Activated CD8-positive, alpha-beta T cell treated with anti-CD3 and anti-CD28 coated beads for 36 hours (primary cell): ENCODE results near the gene SNCG. TPM values are rescaled to one million over a fixed set of nuclear protein-coding genes. Genes with fewer than 3 reads are reported as not detected.

Source experiments
- ATAC-seq: fragments of 200-7000 bp; cut with Tn5 transposase; one replicate; pipeline ENCODE4 v1.10.0; 2021; ENCODE audit warnings: mild to moderate bottlenecking, moderate library complexity
- CTCF ChIA-PET: fragments of 350-600 bp; sonication (Branson Sonifier 250); formaldehyde crosslinking; loops from one replicate; lab custom pipeline; 2021; ENCODE audit warnings: antibody characterized with exemption; lab: Charles Lee
- POLR2A ChIA-PET: fragments of 350-600 bp; sonication (Branson Sonifier 250); formaldehyde crosslinking; loops from one replicate; lab custom pipeline; 2021; ENCODE audit warnings: antibody characterized with exemption; lab: Charles Lee
- DNase-seq: peaks from one replicate; pipeline ENCODE4 v3.0.0-alpha.2; 2020
- H3K27ac Mint-ChIP-seq: one replicate; pipeline ENCODE4 v1.8.0; 2021; ENCODE audit warnings: mild to moderate bottlenecking, mixed read lengths
- H3K27me3 Mint-ChIP-seq: one replicate; pipeline ENCODE4 v1.8.0; 2021; ENCODE audit warnings: mixed read lengths
- H3K36me3 Mint-ChIP-seq: one replicate; pipeline ENCODE4 v1.8.0; 2021; ENCODE audit warnings: low read depth, mixed read lengths
- H3K4me1 Mint-ChIP-seq: one replicate; pipeline ENCODE4 v1.8.0; 2021; ENCODE audit warnings: low read depth, mixed read lengths
- H3K4me3 Mint-ChIP-seq: one replicate; pipeline ENCODE4 v1.8.0; 2021; ENCODE audit warnings: mild to moderate bottlenecking, moderate library complexity, mixed read lengths
- H3K9me3 Mint-ChIP-seq: one replicate; pipeline ENCODE4 v1.8.0; 2021; ENCODE audit warnings: mixed read lengths
- CTCF ChIP-seq: fragments of 200-600 bp; IDR thresholded peaks from one replicate; pipeline ENCODE4 v1.8.0; 2022; ENCODE audit warnings: antibody characterized with exemption, mild to moderate bottlenecking
- intact Hi-C: fragments of 100-400 bp; cut with micrococcal nuclease; formaldehyde crosslinking; loops from one replicate; pipeline ENCODE4 v1.10.0; 2022
- total RNA-seq, 2 experiments: library from RNA; stranded (reverse); gene quantifications; one replicate each; pipeline ENCODE4 v1.2.3, GENCODE V29; 2021

Gene SNCG
- total RNA-seq, result not detected

GRCh38 chr10:86958116-86958900, at the start of gene SNCG:
SNCG (plus strand) TSS chr10:86958599; CDS start chr10:86958698, 99 bp downstream.
- H3K9me3 Mint-ChIP-seq, result peaks cover 2% of the 10 kb centered on the region
- no peaks in the 10 kb centered on the region for H3K36me3 Mint-ChIP-seq
- ChIA-PET POLR2A (interaction anchor here (1.5 kb wide), 1 partner anchor 10 kb away, joined by 3 read pairs; the partner anchor contains the start of gene ADIRF), CTCF (interaction anchor here (6.0 kb wide), 1 partner anchor 18 kb away, joined by 30 read pairs; no protein-coding TSS in a partner anchor)
- H3K4me1 Mint-ChIP-seq, result no peaks in the 10 kb centered on the region
- ATAC-seq, result no peak
- TF ChIP-seq CTCF, result no peak
- H3K27me3 Mint-ChIP-seq, result no peaks in the 10 kb centered on the region
- DNase-seq, result no peak
- no peak within 1 kb of the TSS for H3K4me3 Mint-ChIP-seq
- intact Hi-C loops, result no loop called here
- no peak within 1 kb of the TSS for H3K27ac Mint-ChIP-seq

- no peaks in the 10 kb centered on the region for H3K27me3 Mint-ChIP-seq
- POLR2A ChIA-PET, result no interaction called here
- CTCF ChIA-PET, result interaction anchor here (1.0 kb wide), 1 partner anchor 16 kb away, joined by 3 read pairs; no protein-coding TSS in a partner anchor
- no peak for TF ChIP-seq CTCF
- H3K4me3 Mint-ChIP-seq, result no peak overlapping the region
- H3K27ac Mint-ChIP-seq, result no peak overlapping the region
- intact Hi-C loops, result no loop called here
- H3K4me1 Mint-ChIP-seq, result no peaks in the 10 kb centered on the region
- DNase-seq (no peak), ATAC-seq (no peak)
- H3K36me3 Mint-ChIP-seq, result peaks cover 6% of the 10 kb centered on the region
- no peaks in the 10 kb centered on the region for H3K9me3 Mint-ChIP-seq
These were observed 43.7 kb upstream of the SNCG start for GRCh38 chr10:86914734-86915133.

GRCh38 chr10:86918022-86918471, 40.4 kb upstream of the SNCG start:
- POLR2A ChIA-PET, result no interaction called here
- no peak overlapping the region for H3K4me3 Mint-ChIP-seq
- H3K36me3 Mint-ChIP-seq, result peaks cover 6% of the 10 kb centered on the region
- DNase-seq, result no peak
- no peaks in the 10 kb centered on the region for H3K27me3 Mint-ChIP-seq
- no peaks in the 10 kb centered on the region for H3K4me1 Mint-ChIP-seq
- H3K9me3 Mint-ChIP-seq, result no peaks in the 10 kb centered on the region
- TF ChIP-seq CTCF, result no peak
- intact Hi-C loops, result no loop called here
- no peak overlapping the region for H3K27ac Mint-ChIP-seq
- ATAC-seq, result no peak
- CTCF ChIA-PET, result interaction anchor here (1.3 kb wide), 2 partner anchors 43 to 225 kb away, joined by 3 read pairs; no protein-coding TSS in a partner anchor

GRCh38 chr10:86922553-86922961, 35.8 kb upstream of the SNCG start:
- Mint-ChIP-seq H3K4me3 (no peak overlapping the region), H3K27me3 (no peaks in the 10 kb centered on the region), H3K9me3 (no peaks in the 10 kb centered on the region), H3K27ac (no peak overlapping the region), H3K36me3 (peaks cover 1% of the 10 kb centered on the region), H3K4me1 (no peaks in the 10 kb centered on the region)
- no peak for ATAC-seq
- DNase-seq, result no peak
- no peak for TF ChIP-seq CTCF
- POLR2A ChIA-PET, result no interaction called here
- CTCF ChIA-PET, result no interaction called here
- intact Hi-C loops, result no loop called here
